Forelimb muscle (tissue), 1 donor: ENCODE measurements around the gene CREB3L2. TPM values are rescaled to one million over a fixed set of nuclear protein-coding genes. Genes with fewer than 3 reads are reported as not detected.
A peak's percentile ranks its signal among the peaks of the same experiment; 100 is the strongest.
"Not testable (repeated sequence)": the region's sequence is repeated elsewhere in the genome, so short reads cannot be mapped to it uniquely, and the experiment has no call there.

Source experiments
- DNase-seq: peaks from one replicate; pipeline ENCODE4 v3.0.0-alpha.2; 2013; ENCODE audit warnings: low read depth
- polyA plus RNA-seq: library from polyadenylated mRNA; unstranded; fragments of 120-200 nt; gene quantifications from one replicate; pipeline ENCODE4 v1.2.1, GENCODE V29; 2013; ENCODE audit not compliant: insufficient read length

CREB3L2 gene
- polyA plus RNA-seq, 1 donor: 27.5 TPM

DNA sequence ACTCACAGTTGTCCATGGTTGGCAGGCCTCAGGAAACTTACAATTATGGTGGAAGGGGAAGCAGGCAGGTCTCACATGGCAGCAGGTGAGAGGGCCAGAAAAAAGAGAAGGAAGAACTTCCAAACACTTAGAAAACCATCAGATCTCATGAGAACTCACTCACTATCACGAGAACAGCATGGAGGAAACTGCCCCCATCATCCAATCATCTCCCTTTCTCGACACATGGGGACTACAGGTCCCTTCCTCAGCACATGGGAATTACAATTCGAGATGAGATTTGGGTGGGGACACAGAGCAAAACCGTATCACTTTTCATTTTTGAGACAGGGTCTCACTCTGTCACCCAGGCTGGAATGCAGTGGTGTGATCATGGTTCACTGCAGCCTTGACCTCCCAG lies 12.3 kb upstream of the CREB3L2 start:
- DNase-seq: not testable (repeated sequence)

GRCh38 chr7:138009350-138009653 lies 7.4 kb upstream of the CREB3L2 start:
- no peak for DNase-seq

DNA sequence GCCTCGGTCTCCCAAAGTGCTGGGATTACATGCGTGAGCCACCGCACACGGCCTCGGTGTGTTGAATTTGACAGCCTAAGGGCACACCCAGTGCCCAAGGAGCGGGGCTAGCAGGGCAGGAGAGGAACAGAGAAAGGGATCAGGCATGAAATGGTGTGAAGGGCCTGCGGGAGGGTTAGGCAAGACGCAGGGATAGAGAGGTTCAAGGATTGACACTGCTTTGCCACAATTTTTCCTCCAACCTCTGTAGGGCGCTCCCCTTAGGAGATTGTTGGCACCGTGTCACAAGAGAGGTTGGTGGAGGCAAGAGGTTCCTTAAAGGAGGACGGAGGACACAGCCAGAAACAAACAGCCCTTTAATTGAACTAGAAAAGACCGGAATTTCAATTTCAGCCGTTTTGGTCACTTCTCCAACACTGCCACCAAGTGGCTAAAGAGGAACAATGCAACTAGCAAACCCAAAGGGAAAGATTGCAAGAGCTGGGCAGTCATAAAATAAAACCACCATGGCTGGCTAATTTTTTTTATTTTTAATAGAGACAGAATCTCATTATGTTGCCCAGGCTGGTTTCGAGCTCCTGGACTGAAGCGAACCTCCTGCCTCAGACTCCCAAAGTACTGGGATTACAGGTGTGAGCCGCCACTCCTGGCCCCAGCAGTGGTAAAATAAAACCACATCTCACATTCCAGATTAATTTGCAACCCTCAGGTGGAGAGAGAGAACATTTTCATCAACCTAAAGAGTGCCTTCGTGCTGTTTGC lies 6.9 kb upstream of the CREB3L2 start:
- no peak for DNase-seq

- no peak for DNase-seq
Observed at GRCh38 chr7:138008019-138008587, 6.2 kb upstream of the CREB3L2 start.

DNA sequence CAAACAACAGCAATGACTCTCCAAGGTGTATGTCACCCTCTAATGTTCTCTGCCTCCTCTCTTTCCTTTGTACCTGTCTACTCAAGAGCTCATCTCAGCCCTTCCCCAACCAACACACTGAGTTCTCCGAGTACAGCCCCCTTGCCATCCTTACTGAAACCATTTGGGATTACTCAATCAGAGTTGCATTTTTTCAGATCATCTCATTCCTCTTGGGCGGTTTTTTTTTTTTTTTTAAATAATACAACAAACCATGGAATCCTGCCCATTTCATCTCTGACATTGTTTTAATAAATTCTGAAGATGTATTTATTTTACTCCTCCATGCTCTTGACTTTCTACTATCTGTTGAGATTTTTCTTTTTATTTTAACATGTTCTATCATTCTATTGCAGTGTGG lies 4.2 kb upstream of the CREB3L2 start:
- DNase-seq: no peak

GRCh38 chr7:138004936-138005335 lies 3.0 kb upstream of the CREB3L2 start:
- DNase-seq: no peak

DNA sequence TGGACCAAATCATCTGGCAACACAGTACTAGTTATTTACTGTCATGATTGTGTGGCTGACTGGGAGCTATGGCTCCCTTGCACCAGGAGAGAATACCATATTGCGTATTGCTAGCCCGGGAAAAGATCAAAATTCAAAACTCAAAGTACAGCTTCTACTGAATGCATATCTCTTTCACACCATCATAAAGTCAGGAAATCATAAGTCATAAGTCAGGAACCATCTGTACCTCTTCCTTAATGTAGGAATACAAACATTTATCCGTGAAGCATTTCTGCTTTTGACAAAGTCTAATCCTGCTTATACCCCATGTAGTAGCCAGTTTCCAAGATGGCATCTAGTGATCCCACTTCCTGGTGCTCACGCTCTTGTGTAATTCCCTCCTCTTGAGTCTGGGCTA lies 2.2 kb upstream of the CREB3L2 start:
- DNase-seq: no peak

- DNase-seq: no peak
Observed at GRCh38 chr7:138002828-138003189, 923 bp upstream of the CREB3L2 start.

DNA sequence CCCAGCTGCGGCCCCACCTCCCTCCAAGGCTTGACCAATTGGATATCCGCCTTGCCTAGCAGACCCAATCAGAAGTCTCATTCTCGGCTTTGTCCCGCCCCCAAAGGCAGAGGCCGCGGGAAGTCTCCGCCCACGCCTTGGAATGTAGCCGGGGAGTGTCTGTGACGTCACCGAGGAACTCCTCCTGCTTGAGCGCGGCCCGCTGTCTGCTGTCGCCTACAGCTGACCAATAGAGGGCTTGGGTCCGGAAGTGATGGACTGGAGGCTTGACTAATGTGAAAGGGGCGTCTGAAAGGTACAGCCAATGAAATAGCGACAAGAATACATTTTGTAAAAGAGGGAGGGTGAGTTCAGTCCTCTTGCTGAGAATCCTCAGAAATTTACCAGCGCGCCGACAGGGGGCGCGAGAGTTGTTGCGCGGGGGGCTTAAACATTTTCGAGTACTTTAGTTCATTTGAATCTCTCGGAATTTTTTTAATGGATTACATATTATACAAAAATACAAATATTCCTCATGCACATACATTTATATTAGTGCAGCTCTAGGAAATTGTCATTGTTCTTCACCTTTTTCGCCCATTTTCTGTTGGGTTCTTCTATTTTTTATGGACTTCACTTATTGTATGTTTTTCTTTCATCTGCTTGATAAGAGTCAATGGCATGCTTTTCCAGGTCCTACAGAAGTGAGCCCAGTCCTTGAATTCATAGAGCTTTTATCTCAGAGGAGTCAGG lies 376 bp upstream of the CREB3L2 start:
- DNase-seq: peak; percentile 98

DNA sequence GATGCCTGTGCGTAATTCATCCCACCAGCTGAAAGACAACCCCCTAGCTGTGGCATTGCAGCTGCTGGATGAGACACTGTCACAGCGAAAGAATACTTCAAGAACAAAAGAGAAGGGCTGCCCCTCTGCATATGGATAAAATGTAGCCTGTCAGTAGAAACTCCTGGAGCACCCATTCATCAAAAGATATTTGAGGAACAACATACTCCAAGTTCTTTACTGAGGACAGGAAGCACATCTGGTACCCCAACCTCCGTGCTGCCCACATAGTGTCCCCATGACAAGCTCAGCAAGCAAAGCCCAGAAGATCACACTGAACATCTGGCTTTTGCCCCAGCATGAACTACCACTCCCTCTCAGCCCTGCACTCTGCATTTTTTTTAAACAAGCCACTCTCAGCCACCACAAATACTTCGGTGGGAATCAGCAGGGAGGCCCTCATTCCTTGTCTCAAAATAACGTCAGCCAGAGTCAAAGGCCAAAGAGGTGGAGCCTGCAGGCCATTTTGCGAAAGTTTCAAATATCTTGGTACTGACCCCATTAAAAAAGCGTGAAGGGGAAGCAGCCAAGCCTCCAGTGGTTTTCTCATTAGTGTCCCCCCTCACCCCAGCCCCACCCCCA lies 1.7 kb downstream of the CREB3L2 start:
- peak; percentile 60 for DNase-seq

- no peak for DNase-seq
Observed at GRCh38 chr7:137999496-138000080, 2.3 kb downstream of the CREB3L2 start.

DNA sequence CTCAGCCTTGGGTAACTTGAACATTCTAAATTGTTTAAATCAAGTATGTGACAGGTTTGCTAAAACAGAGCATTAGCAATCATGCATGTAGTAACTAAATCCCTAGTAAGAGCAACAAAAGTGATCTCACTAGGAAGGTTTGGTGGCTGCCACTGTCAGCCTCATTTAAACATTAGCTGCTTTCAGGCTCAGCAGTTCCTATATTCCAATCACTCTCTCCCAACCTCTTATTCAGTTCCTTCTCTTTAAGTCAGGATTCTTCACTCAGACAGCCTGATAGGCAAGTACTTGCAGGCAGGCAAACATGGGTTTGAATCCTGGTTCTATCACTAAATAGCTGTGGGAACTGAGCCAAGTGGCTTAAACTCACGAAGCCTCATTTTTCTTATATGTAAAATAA lies 3.6 kb downstream of the CREB3L2 start:
- DNase-seq: no peak

DNA sequence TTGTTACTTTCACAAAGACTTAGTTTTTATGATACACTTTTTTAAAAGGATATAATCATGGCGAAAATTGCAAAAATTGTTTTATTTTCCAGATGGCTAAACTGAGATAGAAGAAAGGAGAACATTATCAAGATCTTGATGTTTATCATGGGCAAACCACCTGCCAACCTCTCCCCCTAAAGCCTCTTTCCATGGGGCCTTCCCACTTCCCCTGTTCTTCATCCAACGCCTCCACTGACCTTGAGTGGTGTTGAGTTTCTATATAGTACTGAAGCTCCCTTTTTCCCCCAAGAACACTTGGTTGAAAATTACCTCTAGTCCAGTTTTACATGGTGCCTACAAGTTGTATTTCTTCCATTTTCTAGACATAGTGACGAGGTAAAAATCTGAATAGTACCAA lies 5.0 kb downstream of the CREB3L2 start:
- no peak for DNase-seq

GRCh38 chr7:137996386-137996851 lies 5.5 kb downstream of the CREB3L2 start:
- no peak for DNase-seq

DNA sequence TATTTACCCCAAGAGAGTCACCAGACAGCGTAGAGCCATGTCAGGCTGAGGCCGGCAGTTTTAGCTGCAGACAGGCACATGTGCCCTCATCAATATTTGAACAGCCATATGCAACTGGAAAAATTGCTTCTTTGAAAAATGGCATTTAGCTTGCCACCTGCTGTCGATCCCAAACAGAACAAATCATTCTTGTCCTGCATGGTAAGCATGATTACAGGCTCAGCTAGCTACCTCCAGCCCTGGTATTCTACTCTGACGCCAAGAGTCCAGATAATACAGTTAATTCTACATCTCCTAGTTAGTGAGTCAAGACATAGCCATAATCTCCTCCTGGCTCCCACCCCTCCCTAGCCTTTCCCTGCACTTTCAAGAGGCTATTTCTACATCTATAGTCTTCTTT lies 7.7 kb downstream of the CREB3L2 start:
- no peak for DNase-seq

DNA sequence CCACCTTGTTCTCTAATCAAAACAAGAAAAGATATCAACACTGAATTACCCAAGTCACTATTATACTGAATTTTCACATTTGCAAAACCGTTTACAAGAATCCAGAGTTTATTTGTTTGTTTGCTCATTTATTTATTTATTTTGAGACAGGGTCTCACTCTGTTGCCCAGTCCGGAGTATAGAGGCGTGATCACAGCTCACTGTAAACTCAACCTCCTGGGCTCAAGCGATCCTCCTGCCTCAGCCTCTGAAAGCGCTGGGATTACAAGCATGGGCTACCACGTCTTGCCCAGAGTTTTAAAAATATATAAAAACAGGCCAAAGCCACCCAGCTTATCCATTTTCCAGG lies 8.5 kb downstream of the CREB3L2 start:
- no peak for DNase-seq

- peak; percentile 89 for DNase-seq
Observed at GRCh38 chr7:137992550-137993394, 9.1 kb downstream of the CREB3L2 start.

- no peak for DNase-seq
Observed at GRCh38 chr7:137992104-137992549, 9.8 kb downstream of the CREB3L2 start.

- DNase-seq: peak; percentile 81
Observed at GRCh38 chr7:137990251-137990941, 11.5 kb downstream of the CREB3L2 start.

DNA sequence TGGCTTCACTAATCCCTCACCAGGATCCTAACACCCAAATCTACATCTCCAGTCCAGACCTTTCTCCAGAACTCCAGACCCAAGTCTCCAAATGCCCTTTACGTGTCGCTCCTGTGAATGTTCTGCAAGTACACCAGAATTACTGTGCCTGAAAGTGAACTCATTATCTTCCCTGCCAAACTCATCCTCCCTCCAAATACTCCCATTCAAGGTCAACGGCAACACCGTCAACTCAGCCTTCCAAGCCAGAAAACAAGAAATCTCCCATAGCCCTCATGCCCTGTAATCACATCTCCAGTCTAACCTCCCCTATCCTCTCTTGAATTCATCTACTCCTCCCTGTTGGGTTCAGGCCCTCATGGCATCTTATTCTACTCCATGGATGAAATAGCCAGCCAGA lies 12.3 kb downstream of the CREB3L2 start:
- no peak for DNase-seq

- no peak for DNase-seq
Observed at GRCh38 chr7:137989094-137989493, 12.8 kb downstream of the CREB3L2 start.
